Mononuclear cell (primary cell): ENCODE data around the gene VSIG8. TPM values are rescaled to one million over a fixed set of nuclear protein-coding genes. Genes with fewer than 3 reads are reported as not detected.

ENCODE experiments used
- H3K27me3 ChIP-seq: 2 replicates; pipeline ENCODE4 v1.6.0; 2011; ENCODE audit warnings: low read length, control low read depth; ENCODE audit not compliant: insufficient read depth
- H3K4me1 ChIP-seq: 2 replicates; pipeline ENCODE4 v1.5.1; 2011; ENCODE audit warnings: mild to moderate bottlenecking, low read length, control low read depth; ENCODE audit not compliant: insufficient read depth
- H3K4me3 ChIP-seq: 2 replicates; pipeline ENCODE4 v1.5.1; 2011; ENCODE audit warnings: mild to moderate bottlenecking, low read length, moderate library complexity
- H3K9me3 ChIP-seq: 2 replicates; pipeline ENCODE4 v1.5.1; 2011; ENCODE audit warnings: low read depth, mild to moderate bottlenecking, control low read depth, low read length
- total RNA-seq: library from RNA; depleted of rRNA; stranded (reverse); fragments of >200 nt; gene quantifications from one replicate; pipeline ENCODE4 v1.2.3, GENCODE V29; 2012

The VSIG8 gene
- total RNA-seq, 1 donor, result 0.10 TPM

- H3K27me3 ChIP-seq, result no peaks in the 10 kb centered on the region
- no peak overlapping the region for H3K4me3 ChIP-seq
- H3K9me3 ChIP-seq, result no peaks in the 10 kb centered on the region
- peaks cover 58% of the 10 kb centered on the region for H3K4me1 ChIP-seq
Measured at GRCh38 chr1:159892944-159893343, 30.5 kb upstream of the VSIG8 start.

DNA sequence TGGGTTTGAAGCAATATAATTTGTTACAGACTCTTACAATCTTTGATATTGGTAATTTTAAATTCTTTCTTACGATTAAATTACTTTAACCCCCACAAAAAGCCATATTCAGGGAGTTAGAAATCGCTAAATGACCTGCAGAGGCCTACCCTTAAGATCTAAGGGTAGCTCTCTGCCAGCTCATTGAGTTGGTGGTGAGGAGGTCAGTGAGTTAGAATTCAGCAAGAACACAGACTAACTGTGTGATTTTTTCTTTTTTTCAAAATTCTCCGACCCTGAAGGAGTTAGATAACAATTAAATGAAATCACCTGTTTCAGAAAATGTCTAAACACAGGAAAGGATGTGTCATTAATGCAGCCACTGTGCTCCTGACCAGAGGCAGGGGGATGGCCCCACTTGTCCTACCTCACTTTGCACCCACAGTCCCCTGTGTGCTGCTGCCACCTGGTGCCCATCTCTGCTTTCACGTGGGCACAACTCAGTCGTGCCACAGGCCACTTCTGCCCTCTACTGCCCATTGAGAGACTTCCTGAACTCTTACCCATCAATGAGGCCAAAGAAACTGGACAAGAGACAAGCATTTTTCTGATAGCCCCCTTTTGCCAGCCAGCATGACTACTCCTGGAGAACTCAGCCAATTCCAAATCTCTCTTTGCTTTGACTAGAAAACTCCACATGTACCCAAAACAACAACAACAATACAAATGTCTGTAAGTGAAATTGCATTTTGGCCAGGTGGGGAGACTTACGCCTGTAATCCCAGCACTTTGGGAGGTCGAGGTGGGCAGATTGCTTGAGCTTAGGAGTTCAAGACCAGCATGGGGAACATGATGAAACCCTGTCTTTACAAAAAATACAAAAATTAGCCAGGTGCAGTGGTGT is 29.1 kb upstream of the VSIG8 start:
- no peaks in the 10 kb centered on the region for H3K9me3 ChIP-seq
- H3K4me1 ChIP-seq, result peaks cover 59% of the 10 kb centered on the region
- H3K4me3 ChIP-seq, result no peak overlapping the region
- no peaks in the 10 kb centered on the region for H3K27me3 ChIP-seq

DNA sequence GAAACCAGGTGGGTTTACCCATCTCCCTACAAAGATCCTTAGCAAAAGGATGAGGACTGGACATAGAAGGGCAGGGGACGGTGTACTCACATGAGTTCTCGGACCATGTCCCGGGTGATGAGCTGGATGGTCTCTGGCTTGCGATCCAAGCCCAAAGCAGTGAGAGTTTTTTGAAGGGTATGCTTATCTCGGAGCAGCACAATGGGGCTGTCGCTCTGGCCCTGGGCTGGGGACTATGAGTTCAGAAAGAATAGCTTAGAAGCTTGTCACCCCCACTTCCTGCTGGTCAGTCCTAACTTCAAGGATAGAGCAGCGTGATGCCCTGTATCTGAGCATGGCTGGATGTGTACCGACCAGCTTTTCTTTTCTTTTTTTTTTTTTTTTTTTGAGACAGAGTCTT is 27.9 kb upstream of the VSIG8 start:
- no peaks in the 10 kb centered on the region for H3K9me3 ChIP-seq
- H3K27me3 ChIP-seq, result no peaks in the 10 kb centered on the region
- no peak overlapping the region for H3K4me3 ChIP-seq
- H3K4me1 ChIP-seq, result peaks cover 48% of the 10 kb centered on the region

GRCh38 chr1:159889821-159890252 is 27.4 kb upstream of the VSIG8 start:
- Histone ChIP-seq H3K4me3 (no peak overlapping the region), H3K9me3 (no peaks in the 10 kb centered on the region), H3K4me1 (peaks cover 48% of the 10 kb centered on the region), H3K27me3 (no peaks in the 10 kb centered on the region)

DNA sequence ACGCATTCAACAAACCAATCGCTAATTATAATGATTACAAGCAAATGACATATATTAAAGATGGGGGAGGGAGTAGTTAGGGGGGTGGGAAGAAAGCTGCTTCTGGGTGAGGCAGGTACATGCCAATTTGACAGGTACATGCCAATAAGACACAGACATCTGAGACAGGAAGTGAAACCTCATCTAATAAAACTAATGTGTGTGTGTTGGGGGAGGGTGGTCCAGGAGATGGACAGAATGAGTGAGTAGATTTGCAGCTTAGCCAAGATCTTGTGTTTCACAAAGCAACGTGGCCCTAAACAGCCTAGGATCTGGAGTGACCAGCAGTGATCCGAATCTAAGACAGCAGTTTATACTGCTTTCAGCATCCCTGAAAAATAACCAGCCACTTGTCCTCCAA is 26.7 kb upstream of the VSIG8 start:
- no peak overlapping the region for H3K4me3 ChIP-seq

DNA sequence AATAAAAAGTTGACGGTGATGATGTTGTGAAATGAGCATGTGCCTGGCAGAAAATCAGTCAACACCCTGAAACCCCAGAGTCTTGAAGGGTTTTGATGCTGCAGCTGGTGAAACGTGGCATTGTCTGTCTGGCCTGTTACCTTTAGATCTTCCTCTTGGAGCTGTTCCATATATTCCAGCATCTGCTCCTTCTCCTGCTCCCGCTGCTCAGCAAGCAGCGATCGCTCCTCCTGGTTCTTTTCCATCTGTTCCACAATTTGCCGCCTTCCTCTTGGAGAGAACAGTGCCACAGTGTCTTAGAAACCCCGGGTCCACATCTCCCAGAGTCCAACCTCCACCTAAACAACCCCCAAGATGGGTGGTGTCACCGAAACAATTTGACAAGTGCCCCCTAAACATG is 21.8 kb upstream of the VSIG8 start:
- Histone ChIP-seq H3K4me1 (peaks cover 62% of the 10 kb centered on the region), H3K4me3 (no peak overlapping the region), H3K9me3 (no peaks in the 10 kb centered on the region), H3K27me3 (no peaks in the 10 kb centered on the region)

More for the DNA sequence above, 26.7 kb upstream of the VSIG8 start:
- H3K27me3 ChIP-seq, result no peaks in the 10 kb centered on the region
- H3K4me1 ChIP-seq, result peaks cover 48% of the 10 kb centered on the region
- H3K9me3 ChIP-seq, result no peaks in the 10 kb centered on the region

- Histone ChIP-seq H3K4me1 (peaks cover 54% of the 10 kb centered on the region), H3K4me3 (no peak overlapping the region), H3K9me3 (no peaks in the 10 kb centered on the region), H3K27me3 (no peaks in the 10 kb centered on the region)
Measured at GRCh38 chr1:159883134-159883533, 20.7 kb upstream of the VSIG8 start.

GRCh38 chr1:159882527-159882862 is 20.0 kb upstream of the VSIG8 start:
- no peaks in the 10 kb centered on the region for H3K27me3 ChIP-seq
- no peaks in the 10 kb centered on the region for H3K9me3 ChIP-seq
- H3K4me1 ChIP-seq, result peaks cover 47% of the 10 kb centered on the region
- no peak overlapping the region for H3K4me3 ChIP-seq

DNA sequence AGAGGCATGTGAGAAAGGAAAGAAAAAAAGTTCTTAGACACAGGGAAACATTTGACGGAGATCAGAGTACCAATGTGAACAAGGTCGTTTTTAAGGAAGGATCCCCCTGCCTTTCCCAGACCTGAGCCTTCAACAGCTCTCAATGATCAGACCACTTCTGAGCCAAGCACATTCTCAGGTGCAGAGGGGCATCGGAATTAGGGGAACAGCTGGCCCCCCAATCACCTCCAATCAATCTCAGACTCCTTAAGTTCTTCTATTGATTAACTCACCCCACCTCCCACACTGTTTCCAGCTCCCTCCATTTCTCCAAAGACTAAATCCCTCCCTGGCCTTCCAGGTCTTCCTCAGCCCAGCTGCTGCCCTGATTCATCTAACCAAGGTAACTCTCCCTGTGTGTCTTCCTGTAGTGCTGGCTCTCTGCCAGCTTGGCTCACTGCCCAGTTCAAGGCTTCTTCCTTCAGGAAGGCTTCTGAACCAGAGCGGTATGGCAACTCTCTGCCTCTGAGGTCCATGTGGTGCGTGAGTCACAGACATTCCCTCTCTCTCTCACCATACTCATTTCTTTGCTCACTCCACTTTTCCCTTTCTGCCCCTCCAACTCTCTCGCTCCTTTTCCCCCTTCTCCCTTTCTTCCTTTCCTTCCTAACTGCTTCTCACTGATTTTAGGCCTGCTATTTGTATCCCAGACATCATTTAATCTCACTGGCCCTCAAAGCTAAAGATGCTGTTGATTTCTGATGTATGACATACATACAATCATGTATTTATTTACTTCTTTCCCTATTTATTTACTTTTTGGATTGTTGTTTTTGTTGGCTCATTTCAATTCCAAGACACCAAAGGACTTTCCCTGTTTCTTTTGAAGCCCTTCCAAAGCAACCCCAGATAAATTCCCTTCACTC is 19.4 kb upstream of the VSIG8 start:
- no peak overlapping the region for H3K4me3 ChIP-seq
- no peaks in the 10 kb centered on the region for H3K27me3 ChIP-seq
- no peaks in the 10 kb centered on the region for H3K9me3 ChIP-seq
- H3K4me1 ChIP-seq, result peaks cover 41% of the 10 kb centered on the region

DNA sequence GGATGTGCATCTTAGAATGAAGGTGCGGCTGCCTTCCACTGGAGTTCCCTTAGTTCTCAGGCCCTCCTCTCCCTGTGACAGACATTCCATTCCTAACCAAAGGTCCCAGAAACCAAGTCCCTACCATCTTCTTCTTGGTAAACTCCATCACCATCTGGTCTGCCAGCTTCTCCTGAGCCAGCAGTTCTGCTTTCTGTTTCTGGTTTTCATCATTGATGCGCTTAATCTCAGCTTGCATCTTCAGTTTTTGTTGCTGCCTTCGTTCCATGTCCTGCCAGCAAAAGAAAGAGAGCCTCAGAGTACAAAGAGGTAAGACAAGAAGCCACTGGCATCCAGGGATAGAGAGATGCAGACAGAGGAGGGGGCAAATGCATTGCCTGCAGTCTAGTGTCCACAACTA is 18.0 kb upstream of the VSIG8 start:
- Histone ChIP-seq H3K27me3 (no peaks in the 10 kb centered on the region), H3K4me3 (no peak overlapping the region)

GRCh38 chr1:159879977-159880376 is 17.5 kb upstream of the VSIG8 start:
- Histone ChIP-seq H3K27me3 (no peaks in the 10 kb centered on the region), H3K4me3 (no peak overlapping the region), H3K9me3 (no peaks in the 10 kb centered on the region), H3K4me1 (peaks cover 40% of the 10 kb centered on the region)

More for the DNA sequence above, 18.0 kb upstream of the VSIG8 start:
- Histone ChIP-seq H3K9me3 (no peaks in the 10 kb centered on the region), H3K4me1 (peaks cover 40% of the 10 kb centered on the region)

DNA sequence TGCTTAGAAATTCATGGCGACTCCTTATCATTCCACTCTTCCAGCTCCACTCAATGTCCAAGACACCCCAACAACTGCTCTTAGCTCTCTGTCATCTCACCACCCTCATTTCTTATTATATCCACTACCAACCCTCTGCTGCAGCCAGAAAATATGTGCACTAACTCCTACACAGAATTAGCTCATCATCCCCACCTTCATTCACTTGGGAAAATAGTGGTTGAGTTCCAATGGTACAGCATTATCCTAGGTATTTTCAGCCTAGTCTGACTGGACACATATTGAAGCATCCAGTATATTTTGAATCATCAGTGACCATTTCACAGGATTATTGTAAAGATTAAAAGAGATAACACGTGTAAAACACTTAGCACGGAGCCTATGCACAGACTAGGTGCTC is 16.7 kb upstream of the VSIG8 start:
- H3K4me3 ChIP-seq, result no peak overlapping the region
- no peaks in the 10 kb centered on the region for H3K27me3 ChIP-seq
- H3K9me3 ChIP-seq, result no peaks in the 10 kb centered on the region
- peaks cover 40% of the 10 kb centered on the region for H3K4me1 ChIP-seq

GRCh38 chr1:159877695-159878444 is 15.4 kb upstream of the VSIG8 start:
- Histone ChIP-seq H3K4me1 (peaks cover 39% of the 10 kb centered on the region), H3K27me3 (no peaks in the 10 kb centered on the region), H3K4me3 (no peak overlapping the region), H3K9me3 (no peaks in the 10 kb centered on the region)

GRCh38 chr1:159873530-159874143 is 11.2 kb upstream of the VSIG8 start:
- no peaks in the 10 kb centered on the region for H3K4me1 ChIP-seq
- H3K27me3 ChIP-seq, result no peaks in the 10 kb centered on the region
- H3K9me3 ChIP-seq, result no peaks in the 10 kb centered on the region
- H3K4me3 ChIP-seq, result no peak overlapping the region
